ENCODE measurements around the gene TMEM61. TPM values are rescaled to one million over a fixed set of nuclear protein-coding genes. Genes with fewer than 3 reads are reported as not detected.

TMEM61 gene
- total and polyA plus RNA-seq, 2 of the 8 experiments (the other 6 are each of a cell fraction or from before 2014, with no cell fraction given): 0.54 to 1.4 TPM

DNA sequence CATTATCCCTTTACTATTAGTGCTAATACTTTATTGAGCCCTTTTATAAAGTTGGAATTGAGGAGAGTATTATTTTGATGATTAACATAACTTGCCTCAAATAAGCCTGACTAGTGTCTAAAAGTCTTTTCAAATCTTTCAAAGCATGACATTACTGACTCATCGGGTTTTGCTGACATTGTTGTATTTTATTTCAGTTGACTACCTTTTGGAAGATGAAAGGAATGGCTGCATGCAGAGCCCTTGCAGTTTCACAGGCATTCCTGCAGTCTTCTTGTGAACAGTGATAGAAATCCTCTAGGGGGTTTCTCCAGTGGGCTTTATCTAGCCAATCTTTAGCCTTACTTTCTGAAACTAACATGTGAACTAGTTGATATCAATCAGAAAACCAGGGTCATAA is 43.0 kb upstream of the TMEM61 start:
- Histone ChIP-seq H2BK20ac (ENCODE audit: low read length) (no peak overlapping the region), H3K9me3 (ENCODE audit: insufficient read depth in 2 of 2, low read depth in 1 of 2, low read length in 1 of 2) (peaks cover 4 to 8% of the 10 kb centered on the region in 2 experiments; a peak in 3 of 4 replicates), H3K4me2 (ENCODE audit: insufficient read depth in 1 of 2, low read depth in 2 of 2, low read length in 2 of 2) (no peak overlapping the region), H3K18ac (ENCODE audit: extremely low read depth, low read length) (no peak overlapping the region), H3K79me1 (ENCODE audit: low read depth, low read length) (no peaks in the 10 kb centered on the region), H3K56ac (replicated peaks; ENCODE audit: insufficient read length, low read depth, low read length) (no peak overlapping the region), H3K4me3 (ENCODE audit: extremely low read depth in 1 of 4, insufficient read depth in 2 of 4, low read depth in 3 of 4, low read length in 4 of 4) (no peak overlapping the region), H2BK12ac (ENCODE audit: low read depth, low read length) (no peak overlapping the region), H3K14ac (ENCODE audit: insufficient read length) (no peak overlapping the region), H4K8ac (ENCODE audit: extremely low read depth, insufficient read depth, low read length) (no peak overlapping the region), H3K79me2 (ENCODE audit: control insufficient read depth in 1 of 2, insufficient read depth in 2 of 2, low read length in 2 of 2) (no peaks in the 10 kb centered on the region), H3K4me1 (replicated peaks in 1 of 4; ENCODE audit: control insufficient read depth in 3 of 4, insufficient read depth in 4 of 4, low read length in 3 of 4) (peaks cover 0 to 4% (median 2%) of the 10 kb centered on the region in 4 experiments; a peak in 3 of 7 replicates), H2AFZ (ENCODE audit: low read length) (no peak overlapping the region), H2BK5ac (ENCODE audit: low read depth, low read length) (no peak overlapping the region), H3K27me3 (replicated peaks in 1 of 4; ENCODE audit: control insufficient read depth in 3 of 4, extremely low read depth in 1 of 4, insufficient read depth in 3 of 4, low read length in 3 of 4) (no peaks in the 10 kb centered on the region), H3K9ac (replicated peaks in 1 of 4; ENCODE audit: extremely low read depth in 1 of 4, low read depth in 3 of 4, low read length in 3 of 4) (no peak overlapping the region), H3K36me3 (ENCODE audit: control insufficient read depth in 2 of 4, insufficient read depth in 4 of 4, low read length in 3 of 4) (no peaks in the 10 kb centered on the region), H3K4ac (replicated peaks; ENCODE audit: insufficient read length, low read depth, low read length) (no peak overlapping the region), H2BK15ac (ENCODE audit: low read length) (no peak overlapping the region), H4K20me1 (replicated peaks in 1 of 2; ENCODE audit: control insufficient read depth in 1 of 2, insufficient read depth in 2 of 2, low read length in 2 of 2) (no peaks in the 10 kb centered on the region), H2BK120ac (replicated peaks; ENCODE audit: low read depth, low read length) (no peak overlapping the region), H3K27ac (ENCODE audit: low read depth, low read length) (no peak overlapping the region), H4K91ac (replicated peaks; ENCODE audit: insufficient read length, low read length) (no peak overlapping the region), H3K23ac (ENCODE audit: insufficient read length) (no peak overlapping the region), H4K5ac (ENCODE audit: insufficient read length, low read depth, low read length) (no peak overlapping the region), H3K23me2 (ENCODE audit: low read depth, low read length) (no peaks in the 10 kb centered on the region), H2AK5ac (ENCODE audit: low read depth, low read length) (no peak overlapping the region)
- DNase-seq (ENCODE audit: low read depth in 1 of 2, low spot score in 2 of 2): no peak
- no peak for FAIRE-seq
- 68% methylated on average over 1 of the region's 1 CpG; no CpG with 5 or more reads in 1 of the 2 experiments for WGBS, 2 experiments (ENCODE audit: extremely low coverage in 1 of 2, insufficient coverage in 1 of 2, insufficient read length in 1 of 2, insufficient replicate concordance in 2 of 2, low coverage in 1 of 2, low lambda C conversion rate in 2 of 2, missing lambda C conversion rate in 1 of 2)
- ChIA-PET POLR2A (ENCODE audit: partially characterized antibody) (interaction anchor here (0.6 kb wide), 1 partner anchor 30 kb away, joined by 3 read pairs; no protein-coding TSS in a partner anchor), CTCF (ENCODE audit: partially characterized antibody) (interaction anchor here (0.6 to 17.5 kb wide), 11 partner anchors 8 to 112 kb away, joined by 3 to 511 read pairs (median 5); partner anchors contain the start of genes BSND and TMEM61)
- TF ChIP-seq HDAC2 (IDR thresholded peaks at IDR 0.05; ENCODE audit: borderline replicate concordance in 1 of 2, low read depth in 2 of 2, low read length in 2 of 2): no peak
- TF ChIP-seq TBP (IDR thresholded peaks at IDR 0.05; ENCODE audit: low read depth, low read length): no peak
- TF ChIP-seq SAP30 (IDR thresholded peaks at IDR 0.05; ENCODE audit: insufficient read depth, insufficient replicate concordance, low read length): no peak
- no peak for TF ChIP-seq MAFK (IDR thresholded peaks at IDR 0.05; ENCODE audit: low read depth, low read length)
- TF ChIP-seq CREB1 (IDR thresholded peaks at IDR 0.05): no peak
- no peak for TF ChIP-seq TCF12 (IDR thresholded peaks at IDR 0.05; ENCODE audit: low read depth, low read length)
- no peak for TF ChIP-seq EGR1 (IDR thresholded peaks at IDR 0.05; ENCODE audit: borderline replicate concordance, low read depth, low read length)
- no peak for TF ChIP-seq YY1 (IDR thresholded peaks at IDR 0.05; ENCODE audit: low read depth, low read length)
- no peak for TF ChIP-seq SP2 (IDR thresholded peaks at IDR 0.05; ENCODE audit: low read length)
- TF ChIP-seq RBBP5 (IDR thresholded peaks at IDR 0.05; ENCODE audit: borderline replicate concordance, low read depth, low read length): no peak
- no peak for TF ChIP-seq CBX5 (IDR thresholded peaks at IDR 0.05; ENCODE audit: low read depth, low read length)
- no peak for TF ChIP-seq CTBP2 (IDR thresholded peaks at IDR 0.05; ENCODE audit: borderline replicate concordance, insufficient read depth, insufficient read length, low read length)
- TF ChIP-seq BRCA1 (IDR thresholded peaks at IDR 0.05; ENCODE audit: low read depth, low read length): no peak
- no peak for TF ChIP-seq CHD1 (IDR thresholded peaks at IDR 0.05; ENCODE audit: low read depth, low read length)
- no peak for TF ChIP-seq SUZ12 (IDR thresholded peaks at IDR 0.05; ENCODE audit: low read length)

Measured in H1 (cell line).